DOHH2 (cell line): ENCODE data around the gene DNAH1.

ENCODE experiments used
- H3F3A ChIP-seq: fragments of 200-600 bp; sonication (generic), shearing (Covaris generic); 2 replicates; pipeline ENCODE4 v1.6.0; 2016; ENCODE audit warnings: antibody characterized with exemption, mild to moderate bottlenecking; ENCODE audit not compliant: control insufficient read depth, insufficient read depth
- H3K27ac ChIP-seq: fragments of 200-600 bp; sonication (generic); 2 replicates; pipeline ENCODE4 v1.5.1; 2014; ENCODE audit warnings: low read depth, mild to moderate bottlenecking, low read length, moderate library complexity
- H3K27me3 ChIP-seq: fragments of 200-600 bp; sonication (generic); 2 replicates; pipeline ENCODE4 v1.6.1; 2014; ENCODE audit warnings: mild to moderate bottlenecking, low read length, mixed read lengths; ENCODE audit not compliant: control insufficient read depth
- H3K36me3 ChIP-seq: fragments of 200-600 bp; sonication (generic); 2 replicates; pipeline ENCODE4 v1.6.1; 2014; ENCODE audit warnings: mild to moderate bottlenecking, low read length, moderate library complexity, mixed read lengths; ENCODE audit not compliant: control insufficient read depth
- H3K4me1 ChIP-seq: fragments of 200-600 bp; sonication (generic); 2 replicates; pipeline ENCODE4 v1.6.1; 2014; ENCODE audit warnings: mild to moderate bottlenecking, low read length, mixed read lengths; ENCODE audit not compliant: control insufficient read depth
- H3K4me2 ChIP-seq: fragments of 200-600 bp; sonication (generic); 2 replicates; pipeline ENCODE4 v1.6.0; 2014; ENCODE audit warnings: mild to moderate bottlenecking, low read length, moderate library complexity
- H3K4me3 ChIP-seq: fragments of 200-600 bp; sonication (generic); 2 replicates; pipeline ENCODE4 v1.5.1; 2014; ENCODE audit warnings: mild to moderate bottlenecking, low read length, mixed read lengths
- H3K79me2 ChIP-seq: fragments of 200-600 bp; sonication (generic); 2 replicates; pipeline ENCODE4 v1.6.1; 2014; ENCODE audit warnings: mild to moderate bottlenecking, low read length, mixed read lengths; ENCODE audit not compliant: control insufficient read depth
- H3K9me2 ChIP-seq: fragments of 200-600 bp; sonication (generic); replicated peaks from 2 replicates; pipeline ENCODE4 v1.6.1; 2014; ENCODE audit warnings: mild to moderate bottlenecking, low read length, mixed read lengths; ENCODE audit not compliant: control insufficient read depth
- H3K9me3 ChIP-seq: fragments of 200-600 bp; sonication (generic); 2 replicates; pipeline ENCODE4 v1.6.1; 2014; ENCODE audit warnings: antibody characterized with exemption, low read length, mixed read lengths; ENCODE audit not compliant: control insufficient read depth, insufficient read depth
- H4K20me1 ChIP-seq: fragments of 200-600 bp; sonication (generic); 2 replicates; pipeline ENCODE4 v1.6.0; 2014; ENCODE audit warnings: low read depth, mild to moderate bottlenecking, antibody characterized with exemption, low read length, moderate library complexity; ENCODE audit not compliant: control insufficient read depth, insufficient read depth
- EZH2phosphoT487 ChIP-seq: fragments of 200-600 bp; sonication (generic); IDR thresholded peaks from 2 replicates; pipeline ENCODE4 v1.6.1; 2017; ENCODE audit warnings: borderline replicate concordance, mild to moderate bottlenecking, antibody characterized with exemption, low read length, moderate library complexity, mixed read lengths
- TF ChIP-seq, protein P1 (sequence below): fragments of 200-600 bp; sonication (generic); IDR thresholded peaks from one replicate; pipeline ENCODE4 v1.5.1; 2014; ENCODE audit warnings: antibody characterized with exemption, mild to moderate bottlenecking, low read depth, low read length; ENCODE audit not compliant: poor library complexity, severe bottlenecking

DNAH1 gene

GRCh38 chr3:52351762-52352368, 35.7 kb downstream of the DNAH1 start:
- no peak for TF ChIP-seq EZH2phosphoT487
- TF ChIP-seq, protein P1, sequence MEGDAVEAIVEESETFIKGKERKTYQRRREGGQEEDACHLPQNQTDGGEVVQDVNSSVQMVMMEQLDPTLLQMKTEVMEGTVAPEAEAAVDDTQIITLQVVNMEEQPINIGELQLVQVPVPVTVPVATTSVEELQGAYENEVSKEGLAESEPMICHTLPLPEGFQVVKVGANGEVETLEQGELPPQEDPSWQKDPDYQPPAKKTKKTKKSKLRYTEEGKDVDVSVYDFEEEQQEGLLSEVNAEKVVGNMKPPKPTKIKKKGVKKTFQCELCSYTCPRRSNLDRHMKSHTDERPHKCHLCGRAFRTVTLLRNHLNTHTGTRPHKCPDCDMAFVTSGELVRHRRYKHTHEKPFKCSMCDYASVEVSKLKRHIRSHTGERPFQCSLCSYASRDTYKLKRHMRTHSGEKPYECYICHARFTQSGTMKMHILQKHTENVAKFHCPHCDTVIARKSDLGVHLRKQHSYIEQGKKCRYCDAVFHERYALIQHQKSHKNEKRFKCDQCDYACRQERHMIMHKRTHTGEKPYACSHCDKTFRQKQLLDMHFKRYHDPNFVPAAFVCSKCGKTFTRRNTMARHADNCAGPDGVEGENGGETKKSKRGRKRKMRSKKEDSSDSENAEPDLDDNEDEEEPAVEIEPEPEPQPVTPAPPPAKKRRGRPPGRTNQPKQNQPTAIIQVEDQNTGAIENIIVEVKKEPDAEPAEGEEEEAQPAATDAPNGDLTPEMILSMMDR: no peak

GRCh38 chr3:52352566-52352965, 36.4 kb downstream of the DNAH1 start:
- H3K4me1 ChIP-seq: peaks cover 5% of the 10 kb centered on the region
- no peak overlapping the region for H3K4me3 ChIP-seq
- H3K79me2 ChIP-seq: no peaks in the 10 kb centered on the region
- H4K20me1 ChIP-seq: no peaks in the 10 kb centered on the region
- no peaks in the 10 kb centered on the region for H3K36me3 ChIP-seq
- H3K9me2 ChIP-seq: no peaks in the 10 kb centered on the region
- H3K27me3 ChIP-seq: no peaks in the 10 kb centered on the region
- no peak overlapping the region for H3K27ac ChIP-seq
- no peak overlapping the region for H3K4me2 ChIP-seq
- H3K9me3 ChIP-seq: no peaks in the 10 kb centered on the region
- H3F3A ChIP-seq: no peaks in the 10 kb centered on the region
- TF ChIP-seq, protein P1: no peak
- no peak for TF ChIP-seq EZH2phosphoT487

More at GRCh38 chr3:52351762-52352368, 35.7 kb downstream of the DNAH1 start:
- peaks cover 5% of the 10 kb centered on the region for H3K4me1 ChIP-seq
- H3K79me2 ChIP-seq: no peaks in the 10 kb centered on the region
- H3K4me3 ChIP-seq: no peak overlapping the region
- H3K4me2 ChIP-seq: no peak overlapping the region
- H3K9me3 ChIP-seq: no peaks in the 10 kb centered on the region
- no peaks in the 10 kb centered on the region for H3K27me3 ChIP-seq
- no peaks in the 10 kb centered on the region for H3K9me2 ChIP-seq
- H3K27ac ChIP-seq: no peak overlapping the region
- H3K36me3 ChIP-seq: no peaks in the 10 kb centered on the region
- H4K20me1 ChIP-seq: no peaks in the 10 kb centered on the region
- H3F3A ChIP-seq: no peaks in the 10 kb centered on the region

GRCh38 chr3:52353291-52353855, 37.3 kb downstream of the DNAH1 start:
- TF ChIP-seq, protein P1: no peak
- no peak for TF ChIP-seq EZH2phosphoT487
- H3K27ac ChIP-seq: no peak overlapping the region
- H3K79me2 ChIP-seq: no peaks in the 10 kb centered on the region
- H4K20me1 ChIP-seq: no peaks in the 10 kb centered on the region
- H3K9me2 ChIP-seq: no peaks in the 10 kb centered on the region
- peaks cover 5% of the 10 kb centered on the region for H3K4me1 ChIP-seq
- no peaks in the 10 kb centered on the region for H3K9me3 ChIP-seq
- H3K36me3 ChIP-seq: no peaks in the 10 kb centered on the region
- H3K27me3 ChIP-seq: no peaks in the 10 kb centered on the region
- H3F3A ChIP-seq: no peaks in the 10 kb centered on the region
- no peak overlapping the region for H3K4me2 ChIP-seq
- no peak overlapping the region for H3K4me3 ChIP-seq
